ENCODE results near the gene DAB1.
A peak's percentile ranks its signal among the peaks of the same experiment; 100 is the strongest.

Gene DAB1

DNA sequence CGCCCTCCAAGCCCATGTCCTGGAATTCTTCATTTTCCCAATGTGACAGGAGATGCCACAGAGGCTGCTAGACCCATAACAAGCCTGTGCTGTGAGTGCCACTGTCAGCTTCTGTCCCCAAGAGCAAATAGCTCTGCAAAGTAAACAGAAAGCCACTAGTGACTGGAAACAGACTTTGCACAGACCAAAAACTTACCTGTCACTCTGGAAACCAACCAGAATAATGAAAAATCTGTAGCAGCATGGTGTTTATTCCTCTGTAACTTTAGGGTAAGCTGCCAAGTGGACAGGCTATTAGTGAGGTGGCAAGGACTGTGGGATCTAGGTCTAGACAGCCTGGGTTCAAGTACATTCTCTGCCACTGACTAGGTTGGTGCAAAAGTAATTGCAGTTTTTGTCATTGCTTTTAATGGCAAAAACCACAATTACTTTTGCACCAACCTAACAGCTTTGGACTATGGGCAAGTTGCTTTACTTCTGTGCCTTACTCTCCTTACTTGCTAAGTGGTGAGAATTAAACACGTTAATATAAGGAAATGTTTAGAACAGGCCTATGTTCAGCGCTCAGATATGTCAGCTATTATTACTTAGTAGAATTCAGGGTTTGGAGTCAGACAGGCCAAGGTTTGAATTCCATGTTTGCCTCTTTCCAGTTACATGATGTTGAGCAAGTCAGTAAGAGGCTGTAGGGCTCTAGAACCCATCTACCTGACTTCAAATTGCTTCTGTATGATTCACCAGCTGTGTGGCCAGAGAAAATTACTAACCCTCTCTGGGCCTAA is 457.8 kb downstream of the DAB1 start, which contains the start of gene C8B:
Gene C8B (minus strand): TSS at position 100 of the 782 bp plus-strand sequence. CDS start 67 bp downstream, at position 33.
- no peak for DNase-seq

GRCh38 chr1:56965191-56965590 is 458.7 kb downstream of the DAB1 start:
- DNase-seq = no peak

DNA sequence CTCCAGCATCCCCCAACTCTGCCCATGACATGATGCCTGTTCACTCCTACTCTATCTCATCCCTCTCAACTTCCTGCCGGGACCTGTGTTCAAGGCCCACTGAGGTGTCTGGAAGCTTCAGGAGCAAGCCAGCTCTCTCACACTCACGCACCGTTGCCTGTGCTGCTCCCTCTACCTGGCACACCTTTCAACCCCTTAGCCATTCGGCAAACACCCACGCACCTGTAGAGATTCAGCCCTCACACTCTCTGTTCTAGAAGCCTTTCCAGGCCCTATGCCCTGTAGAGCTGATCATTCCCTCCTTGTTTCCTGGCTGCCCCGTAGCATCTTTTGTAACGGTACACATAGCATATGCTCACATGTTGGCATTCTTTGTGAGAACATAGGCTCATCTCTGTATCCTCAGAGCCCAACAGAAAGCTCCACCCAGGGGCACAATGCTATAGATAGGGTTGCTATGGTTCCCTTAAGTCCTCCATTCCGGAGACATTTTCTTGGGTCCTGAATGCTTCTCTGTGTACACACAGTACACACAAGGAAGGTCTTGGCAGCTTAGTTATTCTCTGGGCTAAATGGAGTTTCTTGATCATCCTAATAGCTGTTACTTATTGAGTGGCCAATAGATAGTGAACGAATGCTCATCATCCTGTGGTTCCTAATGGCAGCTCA is 459.4 kb downstream of the DAB1 start:
- no peak for DNase-seq

DNA sequence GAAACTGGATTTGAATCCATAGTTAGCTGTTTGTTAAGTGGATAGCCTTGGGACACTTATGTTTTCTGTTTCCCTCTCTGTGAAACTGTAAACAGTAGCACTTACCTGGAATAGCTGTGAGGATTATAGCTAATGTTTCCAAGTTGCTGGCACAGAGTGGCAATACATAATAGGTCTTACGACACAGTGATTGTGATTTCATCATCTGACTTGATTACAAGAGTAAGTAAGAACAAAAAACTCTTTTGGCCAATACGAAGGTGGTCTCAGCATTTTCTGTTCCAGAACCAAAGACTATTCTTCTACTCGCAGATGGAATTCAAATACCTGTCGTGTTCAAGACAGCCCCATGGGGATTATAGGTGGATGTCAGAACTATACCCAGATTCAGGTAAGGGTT is 460.2 kb downstream of the DAB1 start:
- peak; percentile 15 for DNase-seq

DNA sequence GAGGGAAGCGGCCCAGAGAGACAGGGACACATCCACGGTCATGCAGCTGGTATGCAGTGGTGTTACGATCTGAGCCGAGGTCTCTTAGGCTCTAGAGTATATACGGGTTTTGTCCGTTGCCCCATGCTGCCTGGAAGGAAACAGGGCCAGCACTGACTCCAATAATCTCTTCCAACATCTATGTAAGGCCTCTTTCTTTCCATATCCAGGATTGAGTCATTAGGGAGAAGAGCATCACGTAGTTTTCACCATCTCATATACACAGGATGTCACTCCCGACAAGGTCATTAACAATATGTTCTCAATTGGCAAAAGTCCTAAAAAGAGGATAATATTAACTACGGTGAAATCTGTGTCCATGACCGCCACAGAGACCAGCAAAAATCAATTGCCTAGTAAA is 462.4 kb downstream of the DAB1 start:
- no peak for DNase-seq

DNA sequence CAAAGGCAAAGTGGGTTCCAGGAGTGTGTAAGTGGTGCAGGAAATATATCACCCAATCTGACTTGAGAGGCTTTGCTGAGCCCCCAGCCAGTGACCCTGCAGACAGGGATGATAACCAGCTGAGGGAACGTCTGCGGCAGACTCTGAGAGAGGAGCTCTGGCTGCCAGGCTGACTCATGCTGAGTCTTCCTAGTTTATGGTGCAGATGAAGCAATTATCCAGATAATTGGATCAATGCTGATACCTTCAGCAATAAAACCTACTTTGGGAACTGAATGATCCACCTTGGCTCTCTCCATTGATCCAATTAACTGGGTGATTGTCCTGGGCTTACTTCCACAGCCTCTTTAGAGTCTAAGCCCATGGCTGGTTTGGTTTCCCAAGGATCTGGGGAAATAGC is 465.3 kb downstream of the DAB1 start:
- no peak for DNase-seq

DNA sequence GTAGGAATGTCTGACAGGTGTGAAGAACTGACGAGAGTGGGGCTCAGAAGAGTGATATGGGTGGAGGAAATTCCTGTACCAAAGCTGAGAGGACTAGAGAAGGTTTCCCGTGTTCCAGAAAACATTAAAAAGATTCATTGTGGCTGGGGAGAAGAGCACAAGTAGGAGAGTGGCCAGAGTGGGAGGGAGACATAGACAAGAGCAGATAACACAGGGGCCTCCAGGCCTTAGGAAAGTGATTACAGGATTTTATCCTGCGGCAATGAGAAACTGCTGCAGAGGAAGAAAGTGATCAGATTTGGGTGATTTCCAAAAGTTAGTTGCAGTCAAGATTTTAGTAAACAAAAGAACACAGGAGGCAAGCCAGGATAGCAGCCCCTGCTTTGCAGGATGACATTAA is 465.9 kb downstream of the DAB1 start:
- no peak for DNase-seq

GRCh38 chr1:56954664-56955063 is 469.2 kb downstream of the DAB1 start:
- DNase-seq = no peak

GRCh38 chr1:56953386-56953785 is 470.5 kb downstream of the DAB1 start:
- no peak for DNase-seq

DNA sequence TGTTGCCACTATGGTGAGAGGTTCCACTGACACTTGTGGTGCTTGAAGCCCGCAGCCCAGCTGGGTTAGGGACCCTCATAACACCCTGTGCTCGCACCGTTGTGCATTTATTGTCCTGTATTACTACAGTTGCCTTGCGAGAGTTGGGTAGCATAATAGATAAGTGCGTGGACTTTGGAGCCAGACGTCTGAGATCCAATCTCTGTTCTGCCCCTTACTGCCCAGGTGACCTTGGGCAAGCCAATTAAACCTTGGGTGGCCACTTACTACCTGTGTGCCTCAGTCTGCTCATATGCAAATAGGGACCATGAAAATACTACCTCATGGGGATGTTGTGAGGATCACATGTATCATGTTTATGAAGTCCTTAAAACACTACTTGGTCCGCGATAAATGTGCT is 471.4 kb downstream of the DAB1 start:
- no peak for DNase-seq

- DNase-seq = no peak
These were observed 475.3 kb downstream of the DAB1 start for GRCh38 chr1:56948403-56949023.
